IMR-90 (cell line): ENCODE measurements around the gene ACTN1. TPM values are rescaled to one million over a fixed set of nuclear protein-coding genes. Genes with fewer than 3 reads are reported as not detected.

Experiments
- ATAC-seq: fragments of 200-7000 bp; cut with Tn5 transposase; 2 replicates; pipeline ENCODE4 v1.9.1; 2020; ENCODE audit warnings: low read depth, mild to moderate bottlenecking, moderate library complexity
- BruUV-seq: library from RNA; stranded (reverse); fragments of 400-500 nt; replicated peaks from 2 replicates; lab custom pipeline; 2021; lab: Mats Ljungman, UMichigan
- CTCF ChIA-PET: fragments of 300-600 bp; formaldehyde crosslinking; extraction: SDS; loops from one replicate; lab custom pipeline; 2021; ENCODE audit warnings: antibody characterized with exemption; lab: Yijun Ruan, JAX
- POLR2A ChIA-PET: fragments of 300-600 bp; sonication (Branson Sonifier 250); formaldehyde crosslinking; loops from one replicate; lab custom pipeline; 2022; ENCODE audit warnings: antibody characterized with exemption; ENCODE audit not compliant: unreplicated experiment; lab: Charles Lee
- DNase-seq: peaks from one replicate; pipeline ENCODE4 v3.0.0; 2013
- H2AFZ ChIP-seq: replicated peaks from 2 replicates; pipeline ENCODE3; 2013; ENCODE audit warnings: low read length, mild to moderate bottlenecking; ENCODE audit not compliant: poor library complexity
- H2AK5ac ChIP-seq: 2 replicates; pipeline ENCODE4 v1.6.1; 2013; ENCODE audit warnings: low read depth, low read length, inconsistent platforms
- H2AK9ac ChIP-seq: replicated peaks from 2 replicates; pipeline ENCODE3; 2013; ENCODE audit warnings: mild to moderate bottlenecking, low read depth, low read length, moderate library complexity; ENCODE audit not compliant: poor library complexity
- H2BK120ac ChIP-seq: 2 replicates; pipeline ENCODE4 v1.6.1; 2013; ENCODE audit warnings: low read depth, low read length, inconsistent platforms
- H2BK15ac ChIP-seq: 3 replicates; pipeline ENCODE4 v1.6.1; 2013; ENCODE audit warnings: low read depth, low read length, inconsistent platforms
- H2BK20ac ChIP-seq: 2 replicates; pipeline ENCODE4 v1.6.1; 2013; ENCODE audit warnings: low read depth, mild to moderate bottlenecking, inconsistent platforms, low read length, moderate library complexity
- H2BK5ac ChIP-seq: 2 replicates; pipeline ENCODE4 v1.6.1; 2013; ENCODE audit warnings: mild to moderate bottlenecking, low read depth, low read length, inconsistent platforms; ENCODE audit not compliant: poor library complexity, severe bottlenecking
- H3K14ac ChIP-seq: replicated peaks from 2 replicates; pipeline ENCODE4 v1.6.1; 2013; ENCODE audit warnings: low read depth, low read length, inconsistent platforms
- H3K18ac ChIP-seq: 2 replicates; pipeline ENCODE4 v1.6.1; 2013; ENCODE audit warnings: low read depth, low read length, control low read depth
- H3K23ac ChIP-seq: 2 replicates; pipeline ENCODE4 v1.6.1; 2013; ENCODE audit warnings: low read depth, low read length, inconsistent platforms
- H3K27ac ChIP-seq: 2 replicates; pipeline ENCODE4 v1.5.1; 2013; ENCODE audit warnings: mild to moderate bottlenecking, control low read depth, low read length; ENCODE audit not compliant: insufficient read depth
- H3K27me3 ChIP-seq: 2 replicates; pipeline ENCODE4 v1.6.1; 2013; ENCODE audit warnings: low read length; ENCODE audit not compliant: control insufficient read depth, insufficient read depth
- H3K36me3 ChIP-seq: 2 replicates; pipeline ENCODE4 v1.6.1; 2013; ENCODE audit warnings: low read length, mixed read lengths; ENCODE audit not compliant: control insufficient read depth, insufficient read depth
- H3K4ac ChIP-seq: 2 replicates; pipeline ENCODE4 v1.6.1; 2013; ENCODE audit warnings: low read depth, low read length, inconsistent platforms
- H3K4me1 ChIP-seq: 2 replicates; pipeline ENCODE4 v1.6.1; 2013; ENCODE audit warnings: low read length, mixed read lengths; ENCODE audit not compliant: control insufficient read depth, insufficient read depth
- H3K4me2 ChIP-seq: 2 replicates; pipeline ENCODE4 v1.6.1; 2013; ENCODE audit warnings: low read depth, mild to moderate bottlenecking, control low read depth, low read length, moderate library complexity
- H3K4me3 ChIP-seq: 2 replicates; pipeline ENCODE4 v1.5.1; 2013; ENCODE audit warnings: low read depth, mild to moderate bottlenecking, control low read depth, low read length, moderate library complexity; ENCODE audit not compliant: insufficient read depth
- H3K56ac ChIP-seq: 2 replicates; pipeline ENCODE4 v1.6.1; 2013; ENCODE audit warnings: low read length, inconsistent platforms; ENCODE audit not compliant: insufficient read depth; ENCODE audit errors: extremely low read depth
- H3K79me1 ChIP-seq, 2 experiments: 2 replicates each; pipeline ENCODE4 v1.6.1; 2013; ENCODE audit warnings: low read length in 2 of 2, inconsistent platforms in 1 of 2, low read depth in 1 of 2
- H3K9ac ChIP-seq: 2 replicates; pipeline ENCODE4 v1.6.1; 2013; ENCODE audit warnings: low read depth, low read length, control low read depth
- H3K9me1 ChIP-seq: 2 replicates; pipeline ENCODE4 v1.6.1; 2013; ENCODE audit warnings: low read length, inconsistent platforms; ENCODE audit not compliant: insufficient read depth
- H3K9me3 ChIP-seq: 2 replicates; pipeline ENCODE4 v1.6.1; 2013; ENCODE audit warnings: low read length; ENCODE audit not compliant: control insufficient read depth, insufficient read depth
- H4K20me1 ChIP-seq: 2 replicates; pipeline ENCODE4 v1.6.1; 2013; ENCODE audit warnings: low read length, inconsistent platforms; ENCODE audit not compliant: insufficient read depth
- H4K5ac ChIP-seq: 2 replicates; pipeline ENCODE4 v1.6.1; 2013; ENCODE audit warnings: mild to moderate bottlenecking, low read depth, low read length, control low read depth
- H4K8ac ChIP-seq, 2 experiments: 2 replicates each; pipeline ENCODE4 v1.6.1; 2013; ENCODE audit warnings: low read depth in 2 of 2, low read length in 2 of 2, control low read depth in 1 of 2, inconsistent platforms in 1 of 2
- H4K91ac ChIP-seq: 2 replicates; pipeline ENCODE4 v1.6.1; 2013; ENCODE audit warnings: low read depth, low read length, inconsistent platforms; ENCODE audit not compliant: insufficient read depth
- CHD1 ChIP-seq: IDR thresholded peaks from 2 replicates; pipeline ENCODE4 v1.6.1; 2012; ENCODE audit warnings: low read depth, low read length, improper control_type of control experiment
- FOS ChIP-seq: fragments of 150-350 bp; IDR thresholded peaks from 2 replicates; pipeline ENCODE4 v1.6.1; 2016; ENCODE audit warnings: low read depth, low read length
- MXI1 ChIP-seq: IDR thresholded peaks from 2 replicates; pipeline ENCODE4 v1.6.1; 2012; ENCODE audit warnings: low read depth, mild to moderate bottlenecking, low read length, moderate library complexity, borderline replicate concordance
- POLR2A ChIP-seq: IDR thresholded peaks from 2 replicates; pipeline ENCODE4 v1.6.1; 2012; ENCODE audit warnings: mild to moderate bottlenecking, low read depth, low read length
- RFX5 ChIP-seq: IDR thresholded peaks from 2 replicates; pipeline ENCODE4 v1.8.0; 2012; ENCODE audit warnings: low read depth, mild to moderate bottlenecking, low read length, moderate library complexity
- WGBS, 2 experiments: methylation state at CpG; one replicate each; pipeline versions ENCODE4 v1.1.5 to v1.1.7; 2013; ENCODE audit warnings: missing lambda C conversion rate in 2 of 2; ENCODE audit not compliant: insufficient read length in 1 of 2; ENCODE audit errors: extremely low coverage in 2 of 2; 5-methylcytosine and 5-hydroxymethylcytosine counted together
- dilution Hi-C: fragments of 300-500 bp; cut with HindIII; formaldehyde crosslinking; loops from one replicate; pipeline ENCODE4 v1.14.3; 2018; ENCODE audit warnings: low sequenced_read_pairs; ENCODE audit not compliant: unreplicated experiment
- in situ Hi-C: fragments of 300-500 bp; cut with MboI; formaldehyde crosslinking; loops from 3 replicates; pipeline ENCODE4 v1.14.3; 2019; ENCODE audit warnings: low sequenced_read_pairs, inconsistent platforms, mixed read lengths
- intact Hi-C: fragments of 100-400 bp; cut with micrococcal nuclease; formaldehyde crosslinking; loops from 2 replicates; pipeline ENCODE4 v1.10.0; 2022
- polyA plus RNA-seq, 3 experiments: library from polyadenylated mRNA; depleted of rRNA; stranded (reverse); fragments of >200 nt; gene quantifications; 2 replicates each; pipeline ENCODE4 v1.2.3, GENCODE V29; 2012; ENCODE audit warnings: low replicate concordance in 1 of 3
- total RNA-seq: library from RNA; depleted of rRNA; stranded (reverse); fragments of >200 nt; gene quantifications from 2 replicates; pipeline ENCODE4 v1.2.3, GENCODE V29; 2012

The ACTN1 gene
- total and polyA plus RNA-seq, 2 of the 4 experiments (the other 2 are of a cell fraction), result 684 to 766 TPM

GRCh38 chr14:68843471-68844209 lies 135.5 kb downstream of the ACTN1 start (continued):
- TF ChIP-seq FOS, result no peak
- no peak for TF ChIP-seq CHD1
- no peak for TF ChIP-seq MXI1

DNA sequence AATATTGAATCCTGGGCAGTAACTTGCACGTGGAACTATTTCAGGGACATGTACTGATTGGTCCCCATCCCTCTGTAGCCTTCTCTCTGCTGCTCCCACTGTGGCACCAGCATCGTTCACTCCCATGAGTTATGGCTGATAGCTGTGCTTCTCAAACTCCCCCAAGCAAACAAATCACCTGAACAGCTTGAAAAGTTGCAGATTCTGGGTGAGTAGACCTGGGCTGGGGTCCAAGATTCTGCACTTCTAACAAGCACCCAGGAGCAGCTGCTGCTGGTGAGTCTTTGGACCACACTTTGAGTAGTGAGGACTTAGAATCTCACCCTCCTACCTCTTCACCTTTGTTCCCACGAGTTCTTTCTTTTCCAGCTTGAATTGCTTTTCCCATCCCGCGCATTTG lies 136.8 kb downstream of the ACTN1 start:
- H2BK20ac ChIP-seq, result no peak overlapping the region; the same call in 1 of the 2 replicates
- H3K27me3 ChIP-seq, result no peaks in the 10 kb centered on the region
- intact Hi-C loops (loop anchor here (5.0 kb wide), 2 partner anchors 910 to 960 kb away; no protein-coding TSS in a partner anchor), dilution Hi-C loops (no loop called here), in situ Hi-C loops (no loop called here)
- POLR2A ChIA-PET, result no interaction called here
- TF ChIP-seq FOS (no peak), POLR2A (no peak), RFX5 (no peak), CHD1 (no peak)
- H2BK5ac ChIP-seq, result no peak overlapping the region
- H4K91ac ChIP-seq, result peak overlapping the region; percentile 57; the same call in 1 of the 2 replicates
- no peak overlapping the region for H2AK9ac ChIP-seq
- BruUV-seq, result no TSS peak
- no peaks in the 10 kb centered on the region for H3K79me1 ChIP-seq
- H4K20me1 ChIP-seq, result no peaks in the 10 kb centered on the region; the same call in 1 of the 2 replicates
- ATAC-seq (no peak), DNase-seq (peak; percentile 28)
- peaks cover 2% of the 10 kb centered on the region; the same call in 1 of the 2 replicates for H3K36me3 ChIP-seq
- H3K56ac ChIP-seq, result no peak overlapping the region
- H3K9me3 ChIP-seq, result no peaks in the 10 kb centered on the region; the same call in 1 of the 2 replicates
- no peak overlapping the region; the same call in 1 of the 2 replicates for H4K5ac ChIP-seq
- H3K4me1 ChIP-seq, result peaks cover 15% of the 10 kb centered on the region; the same call in 1 of the 2 replicates
- H3K4me2 ChIP-seq, result no peak overlapping the region; the same call in 1 of the 2 replicates
- peak overlapping the region; percentile 15; the same call in 1 of the 2 replicates for H3K4ac ChIP-seq
- H3K18ac ChIP-seq, result peak overlapping the region; percentile 50; the same call in 1 of the 2 replicates
- no peak overlapping the region for H3K4me3 ChIP-seq
- no peak overlapping the region for H2AFZ ChIP-seq
- H2BK15ac ChIP-seq, result no peak overlapping the region
- WGBS, 2 experiments, result 89% methylated on average over 3 of the region's 5 CpGs; no CpG with 5 or more reads in 1 of the 2 experiments
- H2BK120ac ChIP-seq, result peak overlapping the region; percentile 14; the same call in 1 of the 2 replicates
- no peak overlapping the region for H3K27ac ChIP-seq
- H2AK5ac ChIP-seq, result peak overlapping the region; percentile 11; the same call in 1 of the 2 replicates
- H3K14ac ChIP-seq, result no peak overlapping the region
- H3K9me1 ChIP-seq, result no peaks in the 10 kb centered on the region
- H4K8ac ChIP-seq, result no peak overlapping the region
- CTCF ChIA-PET, result no interaction called here
- H3K23ac ChIP-seq, result peak overlapping the region; percentile 56; the same call in 1 of the 2 replicates
- no peak overlapping the region for H3K9ac ChIP-seq
